Erythroblast (primary cell): Measurements from ENCODE around the gene CACNA1F.
A peak's percentile ranks its signal among the peaks of the same experiment; 100 is the strongest.

Source experiments
- GATA1 ChIP-seq: IDR thresholded peaks from 2 replicates; pipeline ENCODE4 v1.6.1; 2011; ENCODE audit warnings: low read depth, mild to moderate bottlenecking, control low read depth, low read length, moderate library complexity
- POLR2A ChIP-seq: IDR thresholded peaks from 2 replicates; pipeline ENCODE4 v1.6.1; 2011; ENCODE audit warnings: mild to moderate bottlenecking, low read length

DNA sequence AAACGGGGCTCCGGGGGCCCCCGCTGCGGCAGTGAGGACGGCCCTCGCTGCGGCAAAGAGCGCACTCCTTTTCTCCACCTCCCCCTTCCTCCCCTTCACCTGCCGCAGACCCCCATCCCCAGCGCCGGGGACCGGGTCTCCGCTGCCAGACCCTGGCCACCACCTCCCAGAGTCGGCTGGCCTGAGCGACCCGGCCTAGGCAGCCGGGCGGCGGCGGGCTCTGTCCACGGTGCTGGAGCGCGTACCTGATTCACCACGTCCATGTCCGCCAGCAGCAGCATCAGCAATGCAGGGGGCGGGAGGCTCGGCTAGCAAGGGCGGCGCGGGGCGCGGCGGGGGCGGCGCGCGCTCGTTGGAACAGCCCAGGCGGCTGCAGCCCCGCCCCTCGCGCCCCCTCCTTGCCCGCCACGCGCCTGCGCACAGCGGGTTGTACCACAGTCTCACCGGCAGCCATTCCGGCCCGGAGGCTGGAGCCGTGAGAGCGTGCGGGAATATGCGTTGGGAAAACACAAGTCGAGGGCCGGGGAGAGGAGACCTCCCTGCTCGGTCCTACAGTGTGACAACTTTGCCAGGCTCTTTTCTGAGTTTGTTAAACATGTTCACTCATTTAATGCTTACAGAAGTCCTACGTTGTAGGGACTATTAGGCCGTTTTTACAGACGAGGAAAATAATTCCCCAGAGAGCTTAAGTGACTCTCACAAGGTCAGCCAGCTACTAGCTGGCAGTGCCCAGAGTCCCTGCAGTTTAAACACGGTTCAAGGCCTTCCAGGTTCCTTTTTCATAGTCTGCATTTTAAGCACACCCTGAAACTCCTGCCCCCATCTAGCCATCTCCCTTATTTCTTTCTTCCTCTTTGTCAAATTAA, 33.0 kb downstream of the CACNA1F start, which contains the start of gene SYP:
- peak; percentile 81 for TF ChIP-seq POLR2A
- TF ChIP-seq GATA1 = no peak
